Liver (tissue), 9 donors: ENCODE data around the gene LCE2B. TPM values are rescaled to one million over a fixed set of nuclear protein-coding genes. Genes with fewer than 3 reads are reported as not detected.

Experiments
- DNase-seq: peaks from one replicate; pipeline ENCODE4 v3.0.0-alpha.2; 2017; ENCODE audit warnings: low spot score
- H3K27ac ChIP-seq, 2 donors: one replicate each; pipeline ENCODE4 v1.7.0; 2013; ENCODE audit warnings: inconsistent platforms in 2 of 2, low read length in 2 of 2, control low read depth in 1 of 2, low read depth in 1 of 2, mild to moderate bottlenecking in 1 of 2
- H3K27me3 ChIP-seq, 4 donors: one replicate each; pipeline versions ENCODE4 v1.6.1 to v1.7.0; 2013; ENCODE audit warnings: low read length in 3 of 4, inconsistent platforms in 1 of 4, mild to moderate bottlenecking in 1 of 4, moderate library complexity in 1 of 4; ENCODE audit not compliant: control insufficient read depth in 4 of 4, insufficient read depth in 4 of 4
- H3K36me3 ChIP-seq, 4 donors: one replicate each; pipeline versions ENCODE4 v1.6.1 to v1.7.0; 2013; ENCODE audit warnings: low read length in 3 of 4, mild to moderate bottlenecking in 3 of 4, low read depth in 1 of 4, moderate library complexity in 1 of 4; ENCODE audit not compliant: control insufficient read depth in 4 of 4, insufficient read depth in 3 of 4
- H3K4me1 ChIP-seq, 4 donors: one replicate each; pipeline versions ENCODE4 v1.6.1 to v1.7.0; 2013; ENCODE audit warnings: low read length in 3 of 4, mild to moderate bottlenecking in 3 of 4, moderate library complexity in 1 of 4; ENCODE audit not compliant: control insufficient read depth in 4 of 4, insufficient read depth in 4 of 4
- H3K4me3 ChIP-seq, 3 donors: one replicate each; pipeline versions ENCODE4 v1.6.1 to v1.7.0; 2013; ENCODE audit warnings: low read length in 3 of 3, control low read depth in 1 of 3, low read depth in 1 of 3, mild to moderate bottlenecking in 1 of 3
- H3K9ac ChIP-seq, 2 donors: one replicate each; pipeline ENCODE4 v1.7.0; 2013; ENCODE audit warnings: low read length in 2 of 2, mild to moderate bottlenecking in 2 of 2, moderate library complexity in 2 of 2, control low read depth in 1 of 2, low read depth in 1 of 2
- H3K9me3 ChIP-seq, 4 donors: one replicate each; pipeline versions ENCODE4 v1.6.1 to v1.7.0; 2013; ENCODE audit warnings: low read length in 3 of 4; ENCODE audit not compliant: control insufficient read depth in 4 of 4
- ATF3 ChIP-seq: IDR thresholded peaks from 2 replicates; pipeline ENCODE4 v1.6.1; 2016; ENCODE audit warnings: antibody characterized with exemption
- CTCF ChIP-seq: fragments of 150-350 bp; IDR thresholded peaks from 2 replicates; pipeline ENCODE4 v1.5.1; 2017; ENCODE audit warnings: improper control_type of control experiment, low read depth, low read length; ENCODE audit not compliant: missing input control
- EGR1 ChIP-seq, 2 donors: IDR thresholded peaks; 2 replicates each; pipeline ENCODE4 v1.6.1; 2016 to 2018; ENCODE audit warnings: antibody characterized with exemption in 2 of 2, low read depth in 2 of 2
- FOXA1 ChIP-seq: IDR thresholded peaks from 2 replicates; pipeline ENCODE4 v1.6.1; 2016; ENCODE audit warnings: antibody characterized with exemption
- FOXA2 ChIP-seq: IDR thresholded peaks from 2 replicates; pipeline ENCODE4 v1.6.1; 2016; ENCODE audit warnings: antibody characterized with exemption
- GABPA ChIP-seq, 2 donors: IDR thresholded peaks in 1 of 2; conservative IDR thresholded peaks in 1 of 2; 2 replicates each; pipeline ENCODE4 v1.6.1; 2016; ENCODE audit warnings: antibody characterized with exemption in 2 of 2, mild to moderate bottlenecking in 1 of 2, moderate library complexity in 1 of 2
- HNF4A ChIP-seq, 2 donors: conservative IDR thresholded peaks; 2 replicates each; pipeline ENCODE4 v1.6.1; 2016; ENCODE audit warnings: antibody characterized with exemption in 2 of 2, mild to moderate bottlenecking in 2 of 2
- HNF4G ChIP-seq: IDR thresholded peaks from 2 replicates; pipeline ENCODE4 v1.6.1; 2016; ENCODE audit warnings: antibody characterized with exemption
- JUND ChIP-seq, 2 donors: IDR thresholded peaks; 2 replicates each; pipeline ENCODE4 v1.6.1; 2016; ENCODE audit warnings: antibody characterized with exemption in 2 of 2
- MAX ChIP-seq: IDR thresholded peaks from 2 replicates; pipeline ENCODE4 v1.6.1; 2016; ENCODE audit warnings: antibody characterized with exemption
- NR2F2 ChIP-seq: IDR thresholded peaks from 2 replicates; pipeline ENCODE4 v1.6.1; 2016; ENCODE audit warnings: antibody characterized with exemption
- RAD21 ChIP-seq, 2 donors: IDR thresholded peaks; 2 replicates each; pipeline ENCODE4 v1.6.1; 2016; ENCODE audit warnings: antibody characterized with exemption in 2 of 2, mild to moderate bottlenecking in 2 of 2
- REST ChIP-seq: IDR thresholded peaks from 2 replicates; pipeline ENCODE4 v1.6.1; 2016; ENCODE audit warnings: antibody characterized with exemption, mild to moderate bottlenecking
- RXRA ChIP-seq, 2 donors: IDR thresholded peaks; 2 replicates each; pipeline ENCODE4 v1.6.1; 2017 to 2018; ENCODE audit warnings: antibody characterized with exemption in 2 of 2, mild to moderate bottlenecking in 1 of 2
- TAF1 ChIP-seq: conservative IDR thresholded peaks from 2 replicates; pipeline ENCODE4 v1.6.1; 2016; ENCODE audit warnings: antibody characterized with exemption, mild to moderate bottlenecking
- YY1 ChIP-seq: IDR thresholded peaks from 2 replicates; pipeline ENCODE4 v1.6.1; 2016; ENCODE audit warnings: antibody characterized with exemption, mild to moderate bottlenecking
- ZBTB33 ChIP-seq: IDR thresholded peaks from 2 replicates; pipeline ENCODE4 v1.6.1; 2016; ENCODE audit warnings: antibody characterized with exemption
- polyA plus RNA-seq, 2 donors: library from polyadenylated mRNA; stranded (reverse) in 1 of 2; unstranded in 1 of 2; fragments of 200-250 nt in 1 of 2; fragments of >200 nt in 1 of 2; fragmentation: Nextera tagmentation in 1 of 2; extraction: Ambion mirVana in 1 of 2; gene quantifications; one replicate each; pipeline versions ENCODE4 v1.2.1 to v1.2.3, GENCODE V29; 2013 to 2015
- total RNA-seq, 2 donors: library from RNA; depleted of rRNA; stranded (reverse); fragments of >200 nt; gene quantifications; one replicate each; pipeline ENCODE4 v1.2.3, GENCODE V29; 2014
- donor health status: healthy.
- donor health status: healthy.
- donor health status: healthy.
- donor health status: healthy.
- donor health status: healthy.

The LCE2B gene
- total and polyA plus RNA-seq, 4 donors: not detected

GRCh38 chr1:152683846-152684245 is 2.1 kb upstream of the LCE2B start:
- no peak for TF ChIP-seq ZBTB33
- no peak for TF ChIP-seq GABPA (IDR thresholded peaks at IDR 0.05 in 1 of 2, conservative IDR thresholded peaks at IDR 0.05 in 1 of 2)
- no peak for TF ChIP-seq RXRA (IDR thresholded peaks at IDR 0.05)
- TF ChIP-seq JUND (IDR thresholded peaks at IDR 0.05): no peak
- TF ChIP-seq FOXA2: no peak
- no peak for TF ChIP-seq EGR1 (IDR thresholded peaks at IDR 0.05; ENCODE audit: low read depth in 2 of 2)
- no peak for TF ChIP-seq NR2F2
- no peak for TF ChIP-seq REST
- TF ChIP-seq ATF3: no peak
- no peak for TF ChIP-seq HNF4A (conservative IDR thresholded peaks at IDR 0.05)
- no peak for TF ChIP-seq MAX
- no peak for TF ChIP-seq CTCF
- TF ChIP-seq YY1: no peak
- no peak for TF ChIP-seq TAF1
- TF ChIP-seq FOXA1: no peak
- TF ChIP-seq RAD21 (IDR thresholded peaks at IDR 0.05): no peak
- no peak for TF ChIP-seq HNF4G
- H3K4me3 ChIP-seq: no peak overlapping the region
- no peaks in the 10 kb centered on the region for H3K9me3 ChIP-seq
- DNase-seq: no peak
- H3K36me3 ChIP-seq: no peaks in the 10 kb centered on the region
- H3K9ac ChIP-seq: no peak overlapping the region
- H3K4me1 ChIP-seq: no peaks in the 10 kb centered on the region
- H3K27ac ChIP-seq: no peak overlapping the region
- H3K27me3 ChIP-seq: peaks cover 0 to 2% (median 0%) of the 10 kb centered on the region in 4 donors
